Measurements from ENCODE around the gene ATRNL1. TPM values are rescaled to one million over a fixed set of nuclear protein-coding genes. Genes with fewer than 3 reads are reported as not detected.

ATRNL1 gene
- total and polyA plus RNA-seq, 4 donors, result 0.40 to 26.9 (median 5.3) TPM

GRCh38 chr10:115771755-115772154 is 678.6 kb downstream of the ATRNL1 start:
- Histone ChIP-seq H3K36me3 (ENCODE audit: control insufficient read depth in 4 of 4, insufficient read depth in 3 of 4, low read depth in 1 of 4, low read length in 3 of 4) (no peaks in the 10 kb centered on the region), H3K4me1 (ENCODE audit: control insufficient read depth in 4 of 4, insufficient read depth in 4 of 4, low read length in 3 of 4) (no peaks in the 10 kb centered on the region), H3K27me3 (ENCODE audit: control insufficient read depth in 4 of 4, insufficient read depth in 4 of 4, low read length in 3 of 4) (no peaks in the 10 kb centered on the region), H3K27ac (ENCODE audit: low read depth in 1 of 2, low read length in 2 of 2) (no peak overlapping the region), H3K4me3 (ENCODE audit: low read depth in 1 of 3, low read length in 3 of 3) (no peak overlapping the region), H3K9ac (ENCODE audit: low read depth in 1 of 2, low read length in 2 of 2) (no peak overlapping the region), H3K9me3 (ENCODE audit: control insufficient read depth in 4 of 4, low read length in 3 of 4) (no peaks in the 10 kb centered on the region)
- no peak for DNase-seq (ENCODE audit: low spot score)
- TF ChIP-seq TAF1 (conservative IDR thresholded peaks at IDR 0.05) (no peak), FOXA1 (IDR thresholded peaks at IDR 0.05) (no peak), FOXA2 (IDR thresholded peaks at IDR 0.05) (no peak), RAD21 (IDR thresholded peaks at IDR 0.05) (no peak), HNF4G (IDR thresholded peaks at IDR 0.05) (no peak), CTCF (IDR thresholded peaks at IDR 0.05; ENCODE audit: low read depth, low read length, missing input control) (no peak)

GRCh38 chr10:115772606-115773005 is 679.4 kb downstream of the ATRNL1 start:
- Histone ChIP-seq H3K4me3 (ENCODE audit: low read depth in 1 of 3, low read length in 3 of 3) (no peak overlapping the region), H3K9me3 (ENCODE audit: control insufficient read depth in 4 of 4, low read length in 3 of 4) (no peaks in the 10 kb centered on the region)
- WGBS, result 95% methylated on average over 1 of the region's 1 CpG

More at GRCh38 chr10:115772606-115773005, 679.4 kb downstream of the ATRNL1 start:
- no peak overlapping the region for H3K27ac ChIP-seq (ENCODE audit: low read depth in 1 of 2, low read length in 2 of 2)
- TF ChIP-seq REST (IDR thresholded peaks at IDR 0.05) (no peak), RAD21 (IDR thresholded peaks at IDR 0.05) (no peak), SP1 (IDR thresholded peaks at IDR 0.05) (no peak), JUND (IDR thresholded peaks at IDR 0.05) (no peak), ATF3 (IDR thresholded peaks at IDR 0.05) (no peak), YY1 (IDR thresholded peaks at IDR 0.05) (no peak), NR2F2 (IDR thresholded peaks at IDR 0.05) (no peak), TAF1 (conservative IDR thresholded peaks at IDR 0.05) (no peak), FOXA2 (IDR thresholded peaks at IDR 0.05) (no peak), FOXA1 (IDR thresholded peaks at IDR 0.05) (no peak)
- no peaks in the 10 kb centered on the region for H3K4me1 ChIP-seq (ENCODE audit: control insufficient read depth in 4 of 4, insufficient read depth in 4 of 4, low read length in 3 of 4)
- no peak overlapping the region for H3K9ac ChIP-seq (ENCODE audit: low read depth in 1 of 2, low read length in 2 of 2)
- no peaks in the 10 kb centered on the region for H3K27me3 ChIP-seq (ENCODE audit: control insufficient read depth in 4 of 4, insufficient read depth in 4 of 4, low read length in 3 of 4)
- no peaks in the 10 kb centered on the region for H3K36me3 ChIP-seq (ENCODE audit: control insufficient read depth in 4 of 4, insufficient read depth in 3 of 4, low read depth in 1 of 4, low read length in 3 of 4)
- no peak for DNase-seq (ENCODE audit: low spot score)

All from liver (tissue), 9 donors.